ENCODE results near the gene BBX.
A peak's percentile ranks its signal among the peaks of the same experiment; 100 is the strongest.

The BBX gene

DNA sequence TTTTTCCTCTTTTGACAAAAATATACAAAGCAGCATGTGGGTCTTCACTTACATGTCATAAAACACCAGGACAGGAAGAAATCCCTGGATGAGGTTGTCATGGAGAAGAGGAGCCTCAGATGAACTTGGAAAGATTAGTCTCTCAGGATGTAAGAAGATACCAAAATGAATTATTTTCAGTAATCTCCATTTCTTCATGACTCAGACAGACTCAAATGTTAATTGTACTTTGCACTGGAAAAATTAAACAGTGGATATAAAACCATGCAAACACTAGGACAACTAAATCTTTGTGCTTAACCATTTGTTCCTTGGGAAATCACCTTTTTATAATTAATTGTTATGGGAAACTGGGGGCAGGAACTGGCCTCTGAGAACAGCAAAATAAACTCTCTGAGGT lies 331.1 kb downstream of the BBX start:
- no peak overlapping the region for H3K4me2 ChIP-seq (ENCODE audit: low read length)
- H3K9ac ChIP-seq (ENCODE audit: low read length), result no peak overlapping the region
- no peak overlapping the region for H3K4ac ChIP-seq (ENCODE audit: low read depth, low read length)
- no peaks in the 10 kb centered on the region for H3K27me3 ChIP-seq (ENCODE audit: insufficient read depth, low read length, poor library complexity)
- H3K18ac ChIP-seq (ENCODE audit: low read length), result no peak overlapping the region
- no peak overlapping the region for H3K4me3 ChIP-seq (ENCODE audit: low read length)
- no peaks in the 10 kb centered on the region for H3K36me3 ChIP-seq (ENCODE audit: control insufficient read depth, insufficient read depth, low read length)
- no peak overlapping the region for H4K5ac ChIP-seq (ENCODE audit: low read length)
- H3K27ac ChIP-seq (ENCODE audit: low read depth, low read length), result no peak overlapping the region
- no peak overlapping the region for H2BK120ac ChIP-seq (ENCODE audit: low read depth, low read length)
- no peak overlapping the region for H3K23ac ChIP-seq (ENCODE audit: low read length)
- H4K8ac ChIP-seq (ENCODE audit: low read depth, low read length), result no peak overlapping the region
- no peak for DNase-seq
- H3K56ac ChIP-seq (ENCODE audit: low read length), result no peak overlapping the region
- H3K79me2 ChIP-seq (ENCODE audit: control insufficient read depth, insufficient read depth, low read length), result no peaks in the 10 kb centered on the region
- H2BK15ac ChIP-seq (replicated peaks; ENCODE audit: low read depth), result no peak overlapping the region
- no peaks in the 10 kb centered on the region for H3K79me1 ChIP-seq (ENCODE audit: low read length)
- H2AK5ac ChIP-seq (ENCODE audit: low read length), result no peak overlapping the region
- no peak overlapping the region for H2BK5ac ChIP-seq (ENCODE audit: low read length)
- no peaks in the 10 kb centered on the region for H3K4me1 ChIP-seq (ENCODE audit: control insufficient read depth, low read depth, low read length)

- H3K4me3 ChIP-seq (ENCODE audit: low read length), result no peak overlapping the region
- H3K79me2 ChIP-seq (ENCODE audit: control insufficient read depth, insufficient read depth, low read length), result no peaks in the 10 kb centered on the region
- no CpG with 5 or more reads among the region's 6 CpGs for WGBS (ENCODE audit: extremely low coverage, insufficient coverage, low lambda C conversion rate)
- no peak overlapping the region for H3K18ac ChIP-seq (ENCODE audit: low read length)
- no peak for DNase-seq
- no peak overlapping the region for H4K5ac ChIP-seq (ENCODE audit: low read length)
- H3K4ac ChIP-seq (ENCODE audit: low read depth, low read length), result no peak overlapping the region
- H2AK5ac ChIP-seq (ENCODE audit: low read length), result no peak overlapping the region
- H3K56ac ChIP-seq (ENCODE audit: low read length), result no peak overlapping the region
- no peak overlapping the region for H3K4me2 ChIP-seq (ENCODE audit: low read length)
- no peak overlapping the region for H3K27ac ChIP-seq (ENCODE audit: low read depth, low read length)
- no peak overlapping the region for H2BK15ac ChIP-seq (replicated peaks; ENCODE audit: low read depth)
- no peak overlapping the region for H2BK120ac ChIP-seq (ENCODE audit: low read depth, low read length)
- no peak overlapping the region for H3K23ac ChIP-seq (ENCODE audit: low read length)
- H3K36me3 ChIP-seq (ENCODE audit: control insufficient read depth, insufficient read depth, low read length), result no peaks in the 10 kb centered on the region
- H2BK5ac ChIP-seq (ENCODE audit: low read length), result no peak overlapping the region
- no peak overlapping the region for H3K9ac ChIP-seq (ENCODE audit: low read length)
- no peaks in the 10 kb centered on the region for H3K79me1 ChIP-seq (ENCODE audit: low read length)
- H4K8ac ChIP-seq (ENCODE audit: low read depth, low read length), result no peak overlapping the region
- no peaks in the 10 kb centered on the region for H3K4me1 ChIP-seq (ENCODE audit: control insufficient read depth, low read depth, low read length)
- H3K27me3 ChIP-seq (ENCODE audit: insufficient read depth, low read length, poor library complexity), result no peaks in the 10 kb centered on the region
These were observed 332.0 kb downstream of the BBX start for GRCh38 chr3:107854733-107855132.

- DNase-seq, result peak; percentile 79
- Histone ChIP-seq H2AK5ac (ENCODE audit: low read length) (no peak overlapping the region), H3K56ac (ENCODE audit: low read length) (no peak overlapping the region), H3K36me3 (ENCODE audit: control insufficient read depth, insufficient read depth, low read length) (no peaks in the 10 kb centered on the region), H3K23ac (ENCODE audit: low read length) (no peak overlapping the region), H3K4ac (ENCODE audit: low read depth, low read length) (no peak overlapping the region), H3K4me3 (ENCODE audit: low read length) (no peak overlapping the region), H3K27ac (ENCODE audit: low read depth, low read length) (no peak overlapping the region), H2BK15ac (replicated peaks; ENCODE audit: low read depth) (no peak overlapping the region), H2BK120ac (ENCODE audit: low read depth, low read length) (no peak overlapping the region), H2BK5ac (ENCODE audit: low read length) (no peak overlapping the region), H3K9ac (ENCODE audit: low read length) (no peak overlapping the region), H4K5ac (ENCODE audit: low read length) (no peak overlapping the region), H3K79me1 (ENCODE audit: low read length) (no peaks in the 10 kb centered on the region), H3K4me1 (ENCODE audit: control insufficient read depth, low read depth, low read length) (no peaks in the 10 kb centered on the region), H3K18ac (ENCODE audit: low read length) (no peak overlapping the region), H3K27me3 (ENCODE audit: insufficient read depth, low read length, poor library complexity) (no peaks in the 10 kb centered on the region), H4K8ac (ENCODE audit: low read depth, low read length) (no peak overlapping the region), H3K79me2 (ENCODE audit: control insufficient read depth, insufficient read depth, low read length) (no peaks in the 10 kb centered on the region), H3K4me2 (ENCODE audit: low read length) (no peak overlapping the region)
- WGBS (ENCODE audit: extremely low coverage, insufficient coverage, low lambda C conversion rate), result no CpG with 5 or more reads among the region's 5 CpGs
These were observed 332.9 kb downstream of the BBX start for GRCh38 chr3:107855710-107856109.

- H3K27ac ChIP-seq (ENCODE audit: low read depth, low read length), result no peak overlapping the region
- H2BK120ac ChIP-seq (ENCODE audit: low read depth, low read length), result no peak overlapping the region
- H3K4me3 ChIP-seq (ENCODE audit: low read length), result no peak overlapping the region
- H3K4me2 ChIP-seq (ENCODE audit: low read length), result no peak overlapping the region
- no peak overlapping the region for H4K5ac ChIP-seq (ENCODE audit: low read length)
- H3K23ac ChIP-seq (ENCODE audit: low read length), result no peak overlapping the region
- H3K56ac ChIP-seq (ENCODE audit: low read length), result no peak overlapping the region
- no peak overlapping the region for H3K4ac ChIP-seq (ENCODE audit: low read depth, low read length)
- no peaks in the 10 kb centered on the region for H3K27me3 ChIP-seq (ENCODE audit: insufficient read depth, low read length, poor library complexity)
- no CpG with 5 or more reads among the region's 5 CpGs for WGBS (ENCODE audit: extremely low coverage, insufficient coverage, low lambda C conversion rate)
- H2BK5ac ChIP-seq (ENCODE audit: low read length), result no peak overlapping the region
- no peak overlapping the region for H3K9ac ChIP-seq (ENCODE audit: low read length)
- H2AK5ac ChIP-seq (ENCODE audit: low read length), result no peak overlapping the region
- no peak overlapping the region for H4K8ac ChIP-seq (ENCODE audit: low read depth, low read length)
- no peak for DNase-seq
- no peaks in the 10 kb centered on the region for H3K4me1 ChIP-seq (ENCODE audit: control insufficient read depth, low read depth, low read length)
- H2BK15ac ChIP-seq (replicated peaks; ENCODE audit: low read depth), result no peak overlapping the region
- H3K79me2 ChIP-seq (ENCODE audit: control insufficient read depth, insufficient read depth, low read length), result no peaks in the 10 kb centered on the region
- no peaks in the 10 kb centered on the region for H3K36me3 ChIP-seq (ENCODE audit: control insufficient read depth, insufficient read depth, low read length)
- H3K79me1 ChIP-seq (ENCODE audit: low read length), result no peaks in the 10 kb centered on the region
- H3K18ac ChIP-seq (ENCODE audit: low read length), result no peak overlapping the region
These were observed 335.1 kb downstream of the BBX start for GRCh38 chr3:107857854-107858253.

- no peaks in the 10 kb centered on the region for H3K27me3 ChIP-seq (ENCODE audit: insufficient read depth, low read length, poor library complexity)
- DNase-seq, result no peak
- no peaks in the 10 kb centered on the region for H3K79me2 ChIP-seq (ENCODE audit: control insufficient read depth, insufficient read depth, low read length)
- H3K9ac ChIP-seq (ENCODE audit: low read length), result no peak overlapping the region
- H2BK15ac ChIP-seq (replicated peaks; ENCODE audit: low read depth), result no peak overlapping the region
- H4K8ac ChIP-seq (ENCODE audit: low read depth, low read length), result no peak overlapping the region
- no peaks in the 10 kb centered on the region for H3K36me3 ChIP-seq (ENCODE audit: control insufficient read depth, insufficient read depth, low read length)
- WGBS (ENCODE audit: extremely low coverage, insufficient coverage, low lambda C conversion rate), result no CpG with 5 or more reads among the region's 2 CpGs
- H3K4me3 ChIP-seq (ENCODE audit: low read length), result no peak overlapping the region
- H3K79me1 ChIP-seq (ENCODE audit: low read length), result no peaks in the 10 kb centered on the region
- no peaks in the 10 kb centered on the region for H3K4me1 ChIP-seq (ENCODE audit: control insufficient read depth, low read depth, low read length)
- H2AK5ac ChIP-seq (ENCODE audit: low read length), result no peak overlapping the region
- no peak overlapping the region for H3K18ac ChIP-seq (ENCODE audit: low read length)
- H3K27ac ChIP-seq (ENCODE audit: low read depth, low read length), result no peak overlapping the region
- no peak overlapping the region for H3K56ac ChIP-seq (ENCODE audit: low read length)
- no peak overlapping the region for H4K5ac ChIP-seq (ENCODE audit: low read length)
- no peak overlapping the region for H3K4ac ChIP-seq (ENCODE audit: low read depth, low read length)
- no peak overlapping the region for H2BK120ac ChIP-seq (ENCODE audit: low read depth, low read length)
- no peak overlapping the region for H3K23ac ChIP-seq (ENCODE audit: low read length)
- H2BK5ac ChIP-seq (ENCODE audit: low read length), result no peak overlapping the region
- no peak overlapping the region for H3K4me2 ChIP-seq (ENCODE audit: low read length)
These were observed 336.1 kb downstream of the BBX start for GRCh38 chr3:107858876-107859275.
